ENCODE measurements around the gene CHST1.

CHST1 gene

GRCh38 chr11:45674481-45675190 lies 9.2 kb upstream of the CHST1 start:
- no peak for DNase-seq (ENCODE audit: low read depth)

DNA sequence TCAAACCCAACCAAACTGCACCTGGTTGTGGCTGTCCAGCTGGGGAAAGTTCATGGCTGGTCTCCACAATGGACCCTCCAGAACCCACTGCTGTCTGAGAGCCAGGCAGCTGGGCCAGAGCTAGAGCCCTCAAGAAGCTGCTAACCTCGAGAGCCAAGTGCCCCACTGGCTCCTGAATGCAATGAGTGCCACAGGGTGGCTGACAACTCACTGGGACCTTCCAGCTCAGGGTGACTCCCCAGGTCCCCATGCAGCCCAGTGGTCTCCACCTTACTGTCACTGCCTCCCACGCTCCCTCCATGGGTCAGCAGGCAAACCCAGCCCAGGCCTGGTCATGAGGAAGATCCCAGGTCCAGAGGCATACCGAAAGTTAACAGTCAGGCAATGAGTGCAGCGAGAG lies 8.0 kb upstream of the CHST1 start:
- DNase-seq (ENCODE audit: low read depth) = no peak

DNA sequence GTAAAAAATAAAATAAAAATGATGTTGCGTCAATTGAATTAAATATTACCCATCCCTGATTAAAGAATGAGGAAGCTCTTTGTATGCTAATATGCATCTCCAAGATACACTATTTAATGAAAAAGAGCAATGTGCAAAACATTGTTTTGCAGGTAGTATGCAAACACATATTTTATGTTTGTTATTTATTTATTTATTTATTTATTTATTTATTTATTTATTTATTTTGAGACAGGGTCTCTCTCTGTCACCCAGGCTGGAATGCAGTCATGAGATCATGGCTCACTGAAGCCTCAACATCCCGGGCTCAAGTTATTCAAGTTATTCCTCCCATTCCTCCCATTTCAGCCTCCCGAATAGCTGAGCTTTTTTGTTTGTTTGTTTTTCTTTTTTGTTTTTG lies 7.2 kb upstream of the CHST1 start:
- no peak for DNase-seq (ENCODE audit: low read depth)

- no peak for DNase-seq (ENCODE audit: low read depth)
These were observed 6.1 kb upstream of the CHST1 start for GRCh38 chr11:45671246-45672171.

- DNase-seq (ENCODE audit: low read depth) = no peak
These were observed 5.1 kb upstream of the CHST1 start for GRCh38 chr11:45670386-45671135.

DNA sequence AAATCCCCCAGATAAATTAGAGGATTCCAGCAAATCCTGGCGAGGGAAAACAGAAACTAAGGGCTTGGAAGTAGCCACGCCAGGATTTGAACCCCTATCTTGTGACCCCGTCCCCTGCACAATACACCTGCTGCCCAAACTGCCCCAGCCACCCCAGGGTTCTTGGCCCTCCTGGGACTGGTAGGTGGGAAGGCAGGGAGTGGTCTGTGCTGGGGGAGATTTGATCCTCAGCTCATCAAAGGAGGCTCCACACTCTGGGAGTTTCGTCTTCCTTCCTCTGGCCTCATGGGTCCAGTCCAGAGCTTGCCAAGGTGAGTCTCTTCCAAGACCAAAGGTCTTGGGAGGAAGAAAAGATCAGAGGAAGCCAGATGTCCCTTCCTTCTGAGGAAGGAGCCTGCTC lies 4.5 kb upstream of the CHST1 start:
- no peak for DNase-seq (ENCODE audit: low read depth)

DNA sequence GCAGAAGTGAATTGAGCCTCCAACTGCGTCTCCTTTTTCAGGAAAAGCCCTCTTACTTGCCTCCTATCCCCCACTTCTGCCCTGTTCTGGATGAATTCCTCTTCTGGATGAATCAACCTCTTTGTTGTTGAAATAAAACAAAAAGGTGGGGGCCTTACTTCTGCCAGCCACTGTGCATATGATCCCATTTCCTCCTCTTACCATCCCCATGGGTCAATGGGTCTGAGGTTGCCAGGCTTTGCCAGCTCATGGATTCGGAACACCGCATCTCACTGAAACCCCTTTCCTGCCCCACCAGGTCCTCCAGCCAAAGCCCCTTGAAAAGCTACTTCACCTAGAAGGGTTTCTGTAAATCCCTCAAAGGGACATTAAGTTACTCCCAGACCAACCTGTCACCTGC lies 3.7 kb upstream of the CHST1 start:
- DNase-seq (ENCODE audit: low read depth) = no peak

DNA sequence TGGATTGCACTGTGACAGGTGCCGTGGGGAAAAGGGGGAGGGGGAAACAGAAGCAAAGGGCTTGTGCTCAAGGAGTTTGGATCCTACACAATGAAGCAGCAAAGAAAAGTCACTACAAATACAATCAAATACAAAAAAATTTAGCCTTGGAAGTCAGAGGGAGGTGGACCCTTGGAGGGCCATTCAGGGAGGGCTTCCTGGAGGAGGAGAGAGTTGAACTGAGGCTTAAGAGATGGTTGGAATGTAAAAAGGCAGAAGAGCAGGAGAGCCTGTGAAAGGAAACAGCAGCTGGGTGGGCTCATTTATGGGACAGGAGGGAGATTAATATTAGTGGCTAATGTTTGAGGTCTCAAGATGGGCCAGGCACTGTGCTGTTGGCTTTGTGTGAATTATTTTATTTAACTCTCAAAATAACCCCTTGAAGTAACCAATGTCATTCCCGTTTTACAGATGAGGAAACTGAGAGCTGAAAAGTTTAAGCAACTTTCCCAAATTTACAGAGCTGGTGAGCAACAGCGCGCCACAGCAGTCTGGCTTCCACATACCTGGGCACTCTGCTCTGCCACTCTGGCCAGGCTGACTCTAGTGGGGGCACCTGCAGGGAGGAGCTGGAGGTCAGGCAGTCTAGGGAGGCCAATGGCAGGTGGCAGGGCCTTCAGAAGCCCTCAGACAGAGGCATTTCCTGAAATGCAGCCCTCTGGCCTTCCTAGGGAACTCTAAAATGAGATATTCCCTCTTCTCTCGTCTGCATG lies 2.7 kb upstream of the CHST1 start:
- no peak for DNase-seq (ENCODE audit: low read depth)

GRCh38 chr11:45666648-45667642 lies 1.5 kb upstream of the CHST1 start:
- DNase-seq (ENCODE audit: low read depth) = no peak

DNA sequence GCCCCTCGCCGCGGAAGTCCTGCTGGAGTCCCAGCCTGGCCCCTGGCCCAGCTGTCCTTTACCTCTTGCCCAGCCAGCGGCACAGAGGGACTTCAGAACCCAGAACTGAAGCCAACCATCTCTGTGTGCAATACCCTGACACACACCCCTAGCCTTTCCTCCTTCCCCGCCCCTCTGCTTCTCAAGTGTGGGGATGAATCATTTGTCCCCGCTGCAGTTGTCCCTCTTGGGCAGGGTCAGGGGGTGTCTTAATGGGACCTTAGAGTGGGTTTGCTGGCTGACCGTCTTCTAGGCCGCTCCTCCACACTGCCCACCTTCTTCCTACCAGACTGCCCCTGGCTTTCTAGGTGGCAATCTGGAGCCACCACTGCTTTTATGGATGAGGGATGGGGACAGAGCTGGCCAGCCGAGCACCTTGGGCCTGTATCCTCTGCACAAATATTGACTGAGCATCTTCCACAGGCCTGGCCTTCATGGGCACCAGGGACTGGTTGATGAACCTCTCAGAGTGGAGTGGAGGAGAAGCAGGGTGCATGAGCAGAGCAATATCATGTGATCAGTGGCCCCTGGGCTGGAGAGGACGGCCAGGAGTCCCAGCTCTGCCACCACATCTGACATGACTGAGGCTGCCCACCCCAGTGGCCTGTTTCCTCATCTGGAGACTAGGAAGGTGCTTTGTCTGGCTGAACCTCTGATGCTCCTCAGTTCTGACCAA lies 668 bp upstream of the CHST1 start:
- no peak for DNase-seq (ENCODE audit: low read depth)

DNA sequence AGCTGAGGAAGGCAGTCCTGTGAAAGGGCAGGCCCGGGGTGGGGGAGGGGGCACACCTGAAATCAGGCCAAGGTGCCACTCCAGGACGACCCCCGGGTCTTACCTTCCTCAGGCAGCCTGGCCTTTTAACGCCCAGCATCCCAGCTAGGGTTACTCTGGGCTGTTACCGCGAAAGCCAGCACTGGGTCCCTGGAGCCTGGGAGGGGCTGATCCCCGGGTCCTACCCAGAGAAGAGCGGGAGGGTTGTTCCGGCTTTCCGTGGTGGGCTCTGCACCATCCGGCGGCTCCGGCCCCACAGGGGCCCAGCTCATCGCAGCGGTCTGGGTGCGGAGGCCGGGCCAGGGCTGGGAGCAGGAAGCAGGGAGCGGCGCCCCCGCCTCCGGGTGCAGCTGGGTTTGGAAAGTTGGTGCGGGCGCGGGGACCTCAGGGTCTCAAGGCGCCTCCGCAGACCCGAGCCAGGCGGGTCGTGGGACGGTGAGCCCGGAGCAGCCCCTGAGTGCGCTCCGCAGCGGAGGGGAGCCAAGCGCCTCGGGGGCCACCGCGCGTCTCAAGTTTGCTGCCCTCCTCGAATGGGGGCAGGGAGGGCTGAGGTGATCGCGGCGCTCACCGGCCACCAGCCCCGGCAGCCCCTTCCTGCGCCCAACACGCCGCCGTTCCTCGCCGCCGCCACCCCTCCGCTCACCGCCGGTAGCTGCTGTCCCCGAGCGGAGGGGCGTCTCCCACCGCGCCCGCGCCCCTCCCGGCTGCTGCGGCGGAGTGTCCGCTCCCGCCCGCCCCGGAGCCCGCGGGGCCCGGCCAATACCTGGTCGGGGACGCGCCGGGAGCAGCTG lies 831 bp downstream of the CHST1 start:
- no peak for DNase-seq (ENCODE audit: low read depth)

DNA sequence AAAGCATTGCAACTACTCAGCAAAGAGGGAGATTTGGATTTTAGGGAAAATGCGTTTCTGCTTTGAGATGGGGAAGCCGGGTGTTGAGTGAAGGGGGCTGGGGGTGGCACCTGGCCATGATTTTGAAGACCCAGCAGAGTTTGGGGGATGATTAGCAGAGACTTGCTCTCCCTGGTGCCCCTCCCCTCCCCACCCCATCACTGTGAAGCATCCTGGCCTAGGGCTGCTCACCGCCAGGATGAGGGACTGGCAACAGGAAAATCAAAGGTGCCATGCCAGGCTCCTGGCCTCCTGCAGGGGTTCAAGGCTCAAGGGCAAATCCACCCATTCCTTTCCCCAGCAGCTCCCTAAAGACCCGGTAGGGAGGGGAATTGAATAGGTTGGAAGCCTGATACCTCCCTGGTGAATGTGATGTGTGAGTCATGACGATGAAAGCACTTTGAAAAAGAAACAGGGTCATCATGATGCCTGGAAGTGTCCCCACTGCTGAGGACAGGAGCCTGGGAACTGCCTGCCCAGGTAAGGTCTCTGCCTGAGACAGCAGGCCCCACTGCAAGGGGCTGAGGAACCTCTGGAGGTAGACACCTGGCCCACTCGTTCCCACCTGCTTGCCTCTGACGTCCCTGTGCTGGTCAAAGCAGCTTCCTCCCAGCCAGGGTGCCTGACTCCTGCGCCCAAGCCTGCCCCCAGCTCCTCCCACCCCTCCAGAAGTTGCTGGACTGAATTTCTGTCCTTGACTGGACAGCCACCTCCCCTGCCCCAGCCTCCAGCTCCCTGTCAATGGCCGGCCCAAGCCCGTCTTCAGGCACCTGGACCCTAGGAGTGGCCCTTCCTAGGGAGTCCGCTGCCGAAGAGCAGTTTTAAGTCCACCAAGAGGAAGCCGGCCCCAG lies 1.7 kb downstream of the CHST1 start:
- DNase-seq (ENCODE audit: low read depth) = no peak

DNA sequence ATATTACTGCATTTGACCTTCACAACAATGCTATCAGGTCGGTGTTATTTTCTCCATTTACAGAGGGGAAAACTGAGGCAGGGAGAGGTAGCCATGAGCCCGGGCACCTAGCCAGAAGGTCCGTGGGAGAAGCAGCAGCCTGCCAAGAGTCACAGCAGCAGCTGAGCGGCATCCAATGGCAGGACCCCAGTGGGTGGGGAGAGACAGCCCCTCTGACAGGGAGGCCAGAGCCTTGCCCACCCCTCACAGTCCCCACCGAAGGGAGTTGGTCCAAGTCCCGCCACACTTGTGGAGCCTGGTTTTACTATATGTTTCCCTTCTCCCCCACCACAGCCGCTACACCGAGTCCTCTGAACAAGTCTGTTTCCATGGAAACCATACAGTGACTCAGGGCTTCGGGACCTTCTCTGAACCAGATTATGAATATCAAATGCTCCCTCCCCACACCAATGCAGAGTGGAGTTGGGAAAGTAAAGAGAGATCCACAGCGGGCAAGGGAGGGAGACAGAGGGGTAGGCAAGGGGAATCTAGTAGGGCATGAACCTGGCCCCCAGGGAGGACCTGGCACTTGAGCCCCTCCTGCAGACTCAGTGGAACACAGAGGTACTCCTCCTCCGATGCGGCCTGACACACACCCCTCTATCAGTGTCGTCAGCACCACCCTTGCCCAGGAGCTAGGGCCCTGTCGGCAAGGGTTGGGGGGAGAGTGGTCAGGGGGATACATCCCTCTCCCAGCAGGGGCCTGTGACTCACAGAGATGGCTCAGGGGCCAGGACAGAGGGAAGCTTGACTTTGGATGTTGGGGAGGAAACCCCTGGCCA lies 2.5 kb downstream of the CHST1 start:
- DNase-seq (ENCODE audit: low read depth) = no peak

DNA sequence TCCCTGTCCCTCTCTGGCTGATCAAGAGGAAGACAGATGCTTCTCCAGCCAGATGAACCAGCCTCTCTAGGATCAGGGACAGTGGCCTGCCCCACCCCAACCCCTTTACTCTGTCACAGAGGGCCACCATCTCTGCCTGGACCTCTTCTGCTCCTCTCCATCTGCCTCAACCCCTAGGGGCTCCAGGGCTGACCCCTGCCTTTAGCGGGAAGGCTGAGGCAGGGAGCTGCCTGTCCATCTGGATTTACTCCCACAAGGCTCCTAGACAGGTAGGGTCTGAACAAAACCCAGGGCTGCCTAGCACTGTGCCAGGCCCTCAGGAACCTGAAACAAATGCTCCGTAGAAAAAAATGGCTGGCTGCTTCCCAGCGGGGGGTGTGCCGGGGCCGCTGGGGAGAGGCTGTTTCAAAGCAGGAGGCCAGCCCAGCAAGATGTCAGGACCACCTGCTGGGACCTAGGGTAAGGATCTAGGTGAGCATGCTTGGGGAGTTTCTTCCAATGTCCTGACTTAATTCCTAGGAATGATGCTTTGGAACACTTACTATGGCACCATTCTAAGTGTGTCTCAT lies 3.2 kb downstream of the CHST1 start:
- DNase-seq (ENCODE audit: low read depth) = no peak

- no peak for DNase-seq (ENCODE audit: low read depth)
These were observed 3.9 kb downstream of the CHST1 start for GRCh38 chr11:45661439-45662055.

- no peak for DNase-seq (ENCODE audit: low read depth)
These were observed 4.5 kb downstream of the CHST1 start for GRCh38 chr11:45660729-45661438.
